ENCODE data around the gene ZNF692.
"Not testable (repeated sequence)": the region's sequence is repeated elsewhere in the genome, so short reads cannot be mapped to it uniquely, and the experiment has no call there.

ZNF692 gene

GRCh38 chr1:248858891-248859889 is at the start of gene ZNF692:
ZNF692 (minus strand) TSS chr1:248859085; CDS start chr1:248858309, 776 bp downstream.
- DNase-seq, result peak; percentile 91 to 97 (median 94)

DNA sequence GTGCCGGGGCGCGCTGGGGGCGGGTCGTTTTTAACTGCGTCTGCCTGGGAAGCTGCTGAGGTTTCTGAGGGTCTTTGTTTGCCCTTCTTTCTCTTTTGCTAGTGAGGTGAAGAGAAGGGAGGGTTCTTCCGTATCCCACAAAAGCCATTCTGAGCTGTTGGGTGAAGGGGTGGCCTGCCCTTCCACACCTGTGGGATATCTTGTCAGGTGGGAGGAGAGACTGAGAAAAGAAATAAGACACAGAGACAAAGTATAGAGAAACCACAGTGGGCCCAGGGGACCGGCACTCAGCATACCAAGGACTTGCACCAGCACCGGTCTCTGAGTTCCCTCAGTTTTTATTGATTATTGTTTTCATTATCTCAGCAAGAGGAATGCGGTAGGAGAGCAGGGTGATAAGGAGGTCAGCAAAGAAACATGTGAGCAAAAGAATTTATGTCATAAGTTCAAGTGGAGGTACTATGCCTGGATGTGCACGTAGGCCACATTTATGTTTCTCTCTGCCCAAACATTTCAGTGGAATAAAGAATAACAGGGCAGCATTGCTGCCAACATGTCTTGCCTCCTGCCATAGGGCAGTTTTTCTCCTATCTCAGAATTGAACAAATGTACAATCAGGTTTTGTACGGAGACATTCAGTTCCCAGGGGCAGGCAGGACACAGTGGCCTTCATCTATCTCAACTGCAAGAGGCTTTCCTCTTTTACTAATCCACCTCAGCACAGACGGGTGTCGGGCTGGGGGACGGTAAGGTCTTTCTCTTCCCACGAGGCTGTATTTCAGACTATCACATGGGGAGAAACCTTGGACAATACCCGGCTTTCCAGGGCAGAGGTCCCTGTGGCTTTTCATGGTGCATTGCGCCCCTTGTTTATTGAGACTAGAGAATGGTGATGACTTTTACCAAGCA is 48.1 kb upstream of the ZNF692 start:
- no peak for DNase-seq

- DNase-seq, result peak; percentile 97 to 99 (median 98)
Measured at GRCh38 chr1:248906009-248906752, 47.3 kb upstream of the ZNF692 start, which contains the start of gene PGBD2. PGBD2 (plus strand) TSS chr1:248906235; CDS start chr1:248913863, 7,628 bp downstream.

GRCh38 chr1:248905662-248906008 is 46.8 kb upstream of the ZNF692 start:
- no peak for DNase-seq

- DNase-seq, result no peak
Measured at GRCh38 chr1:248904437-248905216, 45.7 kb upstream of the ZNF692 start.

GRCh38 chr1:248901578-248901977 is 42.7 kb upstream of the ZNF692 start:
- no peak for DNase-seq

- no peak for DNase-seq
Measured at GRCh38 chr1:248900637-248901036, 41.8 kb upstream of the ZNF692 start.

- DNase-seq, result no peak
Measured at GRCh38 chr1:248897412-248898337, 38.8 kb upstream of the ZNF692 start.

- no peak for DNase-seq
Measured at GRCh38 chr1:248894837-248895236, 36.0 kb upstream of the ZNF692 start.

- no peak for DNase-seq
Measured at GRCh38 chr1:248892590-248892989, 33.7 kb upstream of the ZNF692 start.

GRCh38 chr1:248891758-248892157 is 32.9 kb upstream of the ZNF692 start:
- no peak for DNase-seq

DNA sequence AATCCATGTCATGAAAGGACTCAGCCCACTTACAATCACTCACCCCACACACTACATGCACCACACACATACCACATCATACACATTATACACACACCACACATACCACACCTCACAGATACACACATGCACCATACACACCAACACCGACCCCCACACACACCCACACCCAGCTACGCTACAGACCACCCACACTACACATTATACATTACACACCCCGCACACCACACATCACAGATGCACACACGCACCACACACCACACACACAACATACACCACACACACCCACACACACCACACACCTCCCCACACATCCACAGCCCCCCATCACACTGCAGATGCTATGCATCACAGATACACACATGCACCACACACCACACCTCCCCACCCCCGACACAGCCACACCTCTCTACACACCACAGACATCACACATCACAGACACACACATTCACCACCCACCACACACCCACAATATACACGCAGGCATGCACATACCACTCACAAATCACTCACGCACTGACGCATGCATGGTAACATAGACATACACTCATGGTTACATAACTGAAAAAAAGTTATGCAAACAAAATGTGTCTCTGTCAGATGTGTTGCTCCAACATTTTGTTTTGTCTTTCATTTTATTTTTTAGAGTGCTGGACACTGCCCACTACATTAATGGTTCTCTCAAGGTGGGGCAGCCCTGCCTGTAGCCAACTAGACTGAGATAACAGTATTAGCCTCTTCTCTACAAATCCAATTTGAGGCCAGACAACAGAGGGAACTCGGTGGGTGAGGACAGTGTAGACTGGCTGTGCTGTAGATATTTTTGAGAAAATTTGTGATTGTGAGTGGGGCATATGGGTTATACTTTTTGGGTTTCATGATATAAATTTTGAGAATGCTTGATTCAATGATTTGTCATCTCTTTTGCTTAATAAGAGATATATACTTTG is 31.9 kb upstream of the ZNF692 start:
- no peak for DNase-seq

DNA sequence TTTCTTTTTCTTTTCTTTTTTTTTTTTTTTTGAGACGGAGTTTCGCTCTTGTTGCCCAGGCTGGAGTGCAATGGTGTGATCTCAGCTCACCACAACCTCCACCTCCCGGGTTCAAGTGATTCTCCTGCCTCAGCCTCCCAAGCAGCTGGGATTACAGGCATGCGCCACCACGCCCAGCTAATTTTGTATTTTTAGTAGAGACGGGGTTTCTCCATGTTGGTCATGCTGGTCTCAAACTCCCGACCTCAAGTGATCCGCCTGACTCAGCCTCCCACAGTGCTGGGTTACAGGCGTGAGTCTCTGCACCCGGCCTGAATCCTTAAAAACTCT is 31.0 kb upstream of the ZNF692 start:
- DNase-seq, result not testable (repeated sequence)

DNA sequence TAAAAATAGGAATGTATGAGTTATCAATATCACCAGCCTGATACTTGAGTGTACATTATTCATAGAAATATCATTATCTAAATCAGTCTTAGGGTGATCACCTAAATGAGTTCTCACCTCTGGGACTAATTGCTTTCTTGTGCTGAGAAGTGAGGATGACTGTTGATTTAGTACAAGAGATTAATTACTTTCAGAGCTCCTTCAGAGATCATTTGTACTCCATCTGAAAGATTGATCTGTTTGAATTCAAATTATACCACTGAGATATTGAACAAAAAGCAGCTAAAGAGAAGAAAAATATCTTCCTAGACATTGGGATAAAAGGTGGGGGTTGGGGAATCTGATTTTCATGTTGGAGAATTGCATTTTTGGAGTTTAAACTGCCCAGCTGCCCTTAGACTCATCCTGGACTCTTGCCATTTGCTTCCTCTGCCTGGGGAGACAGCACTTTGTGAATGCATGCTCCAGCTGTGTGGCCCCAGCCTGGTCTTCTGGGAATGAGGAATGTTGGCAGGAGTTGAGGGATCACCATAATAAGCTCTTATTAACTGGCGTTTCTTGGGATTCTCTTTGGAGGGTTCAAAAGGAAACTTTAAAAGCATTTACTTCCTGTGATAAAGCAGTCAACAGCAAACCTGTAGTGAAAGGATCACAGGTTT is 27.5 kb upstream of the ZNF692 start:
- no peak for DNase-seq

DNA sequence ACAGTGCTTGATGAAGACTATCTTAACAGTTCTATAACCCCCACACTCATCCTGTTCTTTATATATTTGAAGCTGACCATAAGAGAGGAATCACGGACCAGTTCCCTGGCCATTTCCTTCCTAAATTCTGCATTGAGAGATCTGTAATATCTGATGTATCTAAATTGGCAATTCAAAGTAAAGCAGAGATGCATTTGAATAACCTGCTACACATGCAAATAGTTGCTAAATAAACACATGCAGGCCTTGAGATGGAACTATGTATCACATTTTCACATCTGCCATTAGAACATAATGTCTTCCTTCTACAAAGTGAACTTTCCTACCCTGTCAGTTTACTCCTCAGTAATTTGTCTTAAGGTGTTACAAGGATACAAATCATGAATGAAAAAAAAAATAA is 26.8 kb upstream of the ZNF692 start:
- no peak for DNase-seq

DNA sequence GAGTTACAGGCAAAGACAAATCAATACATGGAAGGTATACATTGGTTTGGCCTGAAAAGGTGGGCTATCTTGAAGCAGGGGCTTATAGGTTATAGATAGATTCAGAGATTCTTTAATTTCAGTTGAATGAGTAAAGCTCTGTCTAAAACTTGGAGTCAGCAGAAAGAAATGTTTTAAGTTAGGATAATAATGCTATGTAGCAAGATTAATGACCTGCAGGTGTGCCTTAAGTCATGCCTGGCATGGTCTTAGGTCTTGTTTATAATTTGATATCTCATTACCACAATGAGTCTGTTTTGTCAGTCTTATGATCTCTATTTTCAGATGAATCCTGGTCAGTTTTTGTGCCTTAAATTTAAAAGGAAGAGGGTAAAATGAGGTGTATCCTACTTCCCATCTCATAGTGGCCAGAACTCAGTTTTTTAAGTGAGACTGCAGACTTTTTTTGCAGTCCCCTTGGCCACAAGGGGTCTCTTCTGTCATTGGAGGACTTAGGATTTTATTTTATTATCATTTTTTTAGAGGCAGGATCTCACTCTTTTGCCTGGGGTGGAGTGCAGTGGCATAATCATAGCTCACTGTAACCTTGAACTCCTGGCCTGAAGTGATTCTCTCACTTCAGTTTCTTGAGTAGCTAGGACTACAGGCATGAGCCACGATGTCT is 25.9 kb upstream of the ZNF692 start:
- no peak for DNase-seq

GRCh38 chr1:248882427-248882826 is 23.5 kb upstream of the ZNF692 start:
- DNase-seq, result not testable (repeated sequence)

DNA sequence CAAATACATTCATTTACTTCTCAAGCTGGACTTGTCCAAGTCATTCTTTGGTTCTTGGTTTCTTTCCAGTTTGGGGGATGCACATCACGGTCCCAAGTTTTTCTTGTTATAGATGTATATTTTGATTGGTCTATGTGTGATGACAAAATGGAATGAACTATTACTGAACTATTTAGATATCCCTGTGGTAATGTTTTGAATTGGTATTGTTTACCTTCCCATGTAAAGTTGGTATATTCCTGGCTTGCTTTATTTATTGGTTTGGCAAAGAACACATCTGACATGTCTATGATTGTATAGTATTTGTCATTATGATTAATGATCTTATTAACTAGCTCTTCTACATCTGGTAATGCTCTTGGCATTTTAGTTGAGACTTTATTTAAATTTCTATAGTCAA is 22.4 kb upstream of the ZNF692 start:
- DNase-seq, result no peak

Measured in activated naive CD4-positive, alpha-beta T cell (primary cell).